GM19193 (cell line): ENCODE measurements around the gene MRPS25.

Experiments
- POLR2A ChIP-seq: IDR thresholded peaks from 4 replicates; pipeline ENCODE4 v1.6.1; 2011; ENCODE audit not compliant: insufficient read depth, insufficient read length; ENCODE audit errors: extremely low read depth

The MRPS25 gene

DNA sequence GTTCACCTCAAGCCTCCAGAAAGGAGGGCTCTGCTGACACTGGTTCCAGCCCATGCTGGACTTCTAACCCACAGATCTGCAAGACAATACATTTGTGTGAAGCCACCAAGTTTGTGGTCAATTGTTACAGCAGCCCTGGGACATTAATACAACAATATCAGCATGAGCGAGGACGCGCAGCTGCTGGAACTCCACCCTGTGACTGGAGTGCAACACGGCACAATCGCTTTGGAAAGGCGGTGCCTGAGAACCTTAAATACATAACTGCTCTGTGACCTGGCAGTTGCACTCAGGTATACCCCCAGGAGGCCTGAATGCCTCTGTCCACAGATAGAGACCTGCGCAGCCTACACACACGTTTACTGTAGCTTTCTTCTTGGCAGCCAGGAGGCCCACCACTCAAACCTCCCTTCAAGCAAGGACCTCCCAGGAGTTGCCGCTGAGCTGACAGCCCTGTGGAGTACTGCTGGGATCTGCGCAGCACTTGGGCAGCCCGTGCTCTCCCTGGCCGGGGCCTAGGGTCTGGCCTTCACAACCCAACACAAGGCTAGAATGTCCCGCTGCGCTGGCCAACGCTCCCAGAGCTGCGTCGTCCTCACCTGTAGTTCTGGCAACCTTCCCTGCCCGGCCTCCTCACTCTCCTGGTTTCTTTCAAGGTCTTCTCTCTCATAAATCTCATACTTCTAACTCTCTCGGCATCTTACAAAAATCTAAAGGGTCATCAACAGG is 8.3 kb downstream of the MRPS25 start:
- TF ChIP-seq POLR2A = no peak

DNA sequence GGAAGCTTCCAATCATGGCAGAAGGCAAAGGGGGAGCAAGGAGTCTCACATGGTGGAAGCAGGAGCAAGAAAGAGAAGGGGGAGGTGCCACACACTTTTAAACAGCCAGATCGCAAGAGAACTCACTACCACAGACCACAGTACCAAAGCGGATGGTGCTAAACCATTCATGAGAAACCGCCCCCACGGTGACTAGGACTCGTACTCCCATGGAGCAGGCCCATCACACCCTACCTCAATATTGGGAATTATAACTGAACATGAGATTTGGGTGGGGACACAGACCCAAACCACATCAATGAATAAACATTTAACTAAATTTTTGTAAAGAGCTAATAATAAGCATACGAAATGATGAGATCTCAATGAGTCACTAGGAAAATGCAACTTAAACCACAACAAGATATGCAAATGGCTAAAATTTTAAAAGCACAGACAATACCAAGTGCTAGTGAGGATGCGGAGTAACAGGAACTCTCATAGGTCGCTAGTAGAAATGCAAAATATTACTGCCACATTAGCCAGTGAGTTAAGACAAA is 10.0 kb downstream of the MRPS25 start:
- TF ChIP-seq POLR2A = no peak

DNA sequence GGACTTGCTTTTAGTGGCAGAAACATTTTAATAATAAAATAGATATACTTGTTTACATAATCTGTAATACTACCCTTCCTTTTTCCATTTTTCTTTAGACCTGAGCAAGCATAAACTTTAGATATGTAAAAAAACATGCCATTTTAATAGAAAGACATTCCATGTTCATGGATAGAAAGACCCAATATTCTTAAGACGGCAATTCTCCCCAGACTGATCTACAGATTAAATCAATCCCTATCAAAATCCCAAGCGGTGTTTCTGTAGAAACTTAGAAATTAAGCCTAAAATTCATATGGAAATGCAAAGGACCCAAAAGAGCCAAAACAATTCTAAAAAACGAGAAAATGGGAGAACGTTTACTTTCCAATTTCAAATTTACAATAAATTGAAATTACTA is 11.6 kb downstream of the MRPS25 start:
- no peak for TF ChIP-seq POLR2A

DNA sequence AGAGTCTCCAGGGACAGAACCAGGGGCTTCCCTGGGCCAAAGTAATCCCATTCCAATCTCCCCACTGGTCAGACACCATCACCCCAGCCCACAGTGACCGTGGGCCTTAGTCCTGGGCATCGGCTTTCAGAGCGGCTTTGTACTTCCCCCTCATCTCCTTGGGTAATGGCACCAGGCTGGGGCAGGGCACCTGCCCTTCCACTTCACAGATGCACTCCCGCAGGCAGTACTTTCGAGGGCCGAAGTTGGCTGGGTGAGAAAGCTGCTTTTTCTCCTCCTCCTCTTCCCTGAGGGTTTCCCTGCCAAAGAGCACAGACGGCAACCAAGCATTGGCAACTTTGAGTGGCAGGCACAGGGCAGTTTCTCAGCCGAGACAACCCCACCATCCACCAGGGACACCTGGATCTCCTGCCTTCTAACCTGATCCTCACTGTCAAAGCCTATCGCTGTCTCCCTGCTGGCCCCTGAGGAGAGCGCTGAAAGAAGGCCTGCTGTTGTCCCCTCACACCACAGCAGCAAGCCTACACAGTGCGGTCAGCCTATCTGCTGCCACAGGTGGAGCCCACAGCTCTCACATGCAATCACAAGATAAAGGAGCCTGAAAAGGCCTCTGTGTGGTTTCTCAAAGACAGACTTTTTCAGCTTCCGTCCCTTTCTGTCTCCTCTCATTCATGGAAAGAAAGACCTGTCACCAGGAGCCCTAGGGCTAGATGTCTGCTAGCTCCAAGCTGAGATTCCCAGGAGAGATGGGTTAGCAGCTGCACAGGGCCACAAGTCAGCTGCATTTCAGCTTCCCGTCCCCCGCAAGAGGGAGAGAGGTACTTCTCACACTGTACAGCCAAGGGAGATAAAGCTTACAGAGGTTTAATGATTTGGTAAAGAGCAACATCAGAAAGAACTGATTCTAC is 12.5 kb downstream of the MRPS25 start:
- TF ChIP-seq POLR2A = no peak

DNA sequence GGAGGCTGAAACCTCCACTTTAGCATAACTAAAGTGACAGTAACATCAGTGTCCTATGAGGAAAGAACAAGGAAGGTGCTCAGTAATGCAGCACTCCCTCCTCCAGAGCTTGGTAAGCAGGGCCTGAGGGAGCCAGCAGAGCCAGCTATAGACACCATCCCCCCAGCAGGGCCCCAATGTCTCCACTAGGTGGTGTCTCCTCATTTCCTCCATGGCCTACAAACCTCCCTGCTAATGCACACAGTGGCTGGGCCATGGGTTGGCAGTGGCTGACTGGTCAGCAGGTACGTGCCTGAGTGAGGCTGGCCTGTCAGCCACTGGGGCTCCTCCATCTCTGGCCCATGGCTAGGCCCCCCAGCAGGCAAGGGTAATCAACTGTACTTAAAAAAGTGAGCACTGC is 13.6 kb downstream of the MRPS25 start:
- no peak for TF ChIP-seq POLR2A

DNA sequence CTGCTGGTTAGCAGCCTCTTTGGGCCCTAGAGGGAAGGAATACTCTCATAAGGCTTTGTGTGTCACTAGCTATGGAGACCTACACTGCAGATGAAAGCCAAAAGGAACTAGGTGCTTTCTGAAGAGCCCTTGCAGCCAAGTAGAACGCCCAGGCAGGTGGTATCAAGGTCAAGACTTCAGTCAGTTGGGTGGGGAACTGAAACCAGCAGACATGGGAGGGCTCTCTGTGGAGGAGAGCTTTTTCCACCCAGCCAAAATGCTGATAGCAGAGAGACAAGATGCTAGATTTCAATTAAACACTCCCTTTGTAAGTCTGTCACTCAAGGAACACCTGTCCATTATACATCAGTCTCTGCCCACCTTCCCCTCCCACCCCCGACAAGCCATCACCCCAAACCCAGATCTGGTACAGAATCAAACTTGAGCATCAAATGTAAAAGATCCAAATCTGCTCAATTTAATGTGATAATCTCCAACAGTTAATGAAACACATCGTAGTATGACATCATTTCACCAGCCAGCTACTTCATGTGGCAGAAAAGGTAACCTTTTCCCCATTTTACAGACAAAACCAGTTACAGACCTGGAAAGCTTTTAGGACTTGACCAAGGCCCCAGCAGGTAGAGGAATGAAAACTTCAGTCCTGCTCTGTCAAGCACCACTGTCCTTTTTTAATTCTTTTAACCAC is 14.6 kb downstream of the MRPS25 start:
- no peak for TF ChIP-seq POLR2A

DNA sequence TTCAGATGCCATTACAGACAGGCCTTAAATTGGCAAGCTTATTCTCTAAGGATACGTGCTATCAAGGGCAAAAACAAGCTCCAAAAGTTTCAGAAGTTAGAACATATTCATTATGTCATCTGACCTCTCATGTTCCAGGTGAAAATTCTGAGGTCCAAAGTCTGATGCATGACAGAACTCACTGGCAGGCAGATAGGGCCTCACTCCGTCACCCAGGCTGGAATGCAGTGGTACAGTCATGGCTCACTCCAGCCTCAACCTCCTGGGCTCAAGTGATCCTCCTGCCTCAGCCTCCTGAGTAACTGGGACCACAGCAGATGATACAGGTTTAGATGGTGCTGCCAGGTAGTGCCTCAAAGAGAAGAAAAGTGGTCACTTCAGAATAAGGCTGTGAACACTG is 15.5 kb downstream of the MRPS25 start:
- TF ChIP-seq POLR2A = no peak

DNA sequence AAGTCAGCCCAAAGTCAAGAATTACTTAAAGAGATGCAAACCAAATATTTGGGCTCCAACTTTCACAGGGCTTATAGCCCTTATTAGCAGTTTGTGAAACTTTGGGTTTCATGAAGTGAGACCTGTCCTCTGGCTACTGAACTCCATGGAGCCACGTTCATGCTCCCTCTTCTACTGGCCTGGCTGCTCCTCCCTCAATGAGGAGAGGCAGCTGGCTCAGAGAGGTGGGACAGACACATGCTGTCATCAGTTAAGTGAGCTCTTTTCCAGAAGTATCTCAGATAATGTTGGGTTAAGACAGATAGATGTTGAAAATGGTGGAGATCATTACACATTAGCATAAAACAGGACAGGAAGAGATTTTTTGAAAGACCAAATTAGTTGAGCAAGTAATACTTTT is 19.4 kb downstream of the MRPS25 start:
- no peak for TF ChIP-seq POLR2A

DNA sequence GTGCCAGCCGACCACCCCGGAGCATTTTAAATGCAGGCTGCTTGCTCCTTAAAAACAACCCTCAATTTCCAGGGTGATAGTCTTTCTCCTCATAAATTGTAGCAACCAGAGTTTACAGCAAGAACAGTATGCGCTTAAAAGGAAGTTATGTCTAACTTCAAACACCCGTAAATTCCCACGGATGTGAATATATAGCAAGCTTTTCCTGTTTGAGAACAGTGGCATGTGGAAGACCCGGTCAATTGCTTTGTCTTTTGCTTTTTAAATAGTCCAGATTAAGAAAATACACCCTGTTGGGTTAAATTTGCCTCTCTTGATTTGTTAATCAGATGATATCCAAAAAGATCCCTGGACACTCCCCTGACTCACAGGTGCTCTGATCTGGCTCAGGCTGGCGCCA is 20.8 kb downstream of the MRPS25 start:
- TF ChIP-seq POLR2A = no peak

DNA sequence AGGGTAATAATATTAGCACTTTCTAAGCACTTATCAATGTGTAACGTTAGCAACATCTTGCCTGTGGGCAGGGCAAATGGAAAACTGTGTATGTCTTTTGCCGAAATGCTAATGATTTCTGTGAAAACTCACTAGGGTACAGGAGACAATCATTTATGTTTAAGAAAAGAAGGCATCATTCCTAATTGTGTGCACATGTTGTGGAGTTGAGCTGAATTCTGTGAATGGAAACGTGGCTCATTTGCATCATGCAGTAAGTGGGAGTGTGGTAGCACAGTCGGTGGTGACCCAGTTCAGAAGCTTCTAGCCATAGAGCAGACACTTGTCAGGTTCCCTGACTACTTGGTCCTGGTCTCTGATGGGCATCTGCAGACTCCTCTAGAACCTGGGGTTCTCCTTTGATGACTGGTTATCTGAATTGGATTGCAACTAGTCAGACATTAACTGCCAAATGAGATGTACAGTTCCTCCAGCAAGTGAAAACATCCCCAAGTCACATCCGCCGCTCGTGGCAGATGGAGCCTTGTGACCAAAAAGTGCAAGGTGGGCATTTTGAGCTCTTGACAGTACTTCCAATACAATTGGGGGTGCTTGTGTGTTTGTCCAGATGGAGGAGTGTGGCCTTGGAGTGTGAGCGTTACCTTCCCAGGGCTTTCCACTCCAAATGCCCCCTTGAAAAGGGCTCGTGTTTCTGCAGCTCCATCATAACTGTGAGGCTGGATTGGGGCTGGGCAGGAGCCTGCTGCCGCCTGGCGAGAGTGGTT is 21.5 kb downstream of the MRPS25 start:
- no peak for TF ChIP-seq POLR2A

- TF ChIP-seq POLR2A = no peak
Observed at GRCh38 chr3:15042936-15043335, 22.2 kb downstream of the MRPS25 start.

- TF ChIP-seq POLR2A = no peak
Observed at GRCh38 chr3:15041950-15042349, 23.2 kb downstream of the MRPS25 start.

- no peak for TF ChIP-seq POLR2A
Observed at GRCh38 chr3:15040844-15041243, 24.3 kb downstream of the MRPS25 start.

DNA sequence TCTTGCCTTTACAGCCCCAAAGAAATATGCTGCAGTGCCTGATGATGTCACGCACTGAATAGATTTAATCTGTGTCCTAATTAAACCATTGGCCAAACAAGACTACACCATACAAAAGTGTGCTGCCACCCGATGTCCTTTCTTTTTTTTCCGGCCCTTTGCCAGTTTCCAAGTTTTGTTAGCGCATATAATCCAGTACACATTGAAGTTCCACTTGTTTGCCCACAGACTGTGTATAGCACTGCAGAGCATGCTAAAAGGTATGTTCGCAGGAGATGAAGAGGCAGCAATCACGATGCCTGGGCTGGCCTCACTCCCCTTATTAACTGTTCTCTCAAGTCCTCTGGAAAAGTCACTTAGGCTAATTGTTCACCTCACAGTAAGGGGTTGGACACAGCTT is 26.8 kb downstream of the MRPS25 start:
- TF ChIP-seq POLR2A = no peak
